Measurements from ENCODE around the gene HOXA13.

The HOXA13 gene

DNA sequence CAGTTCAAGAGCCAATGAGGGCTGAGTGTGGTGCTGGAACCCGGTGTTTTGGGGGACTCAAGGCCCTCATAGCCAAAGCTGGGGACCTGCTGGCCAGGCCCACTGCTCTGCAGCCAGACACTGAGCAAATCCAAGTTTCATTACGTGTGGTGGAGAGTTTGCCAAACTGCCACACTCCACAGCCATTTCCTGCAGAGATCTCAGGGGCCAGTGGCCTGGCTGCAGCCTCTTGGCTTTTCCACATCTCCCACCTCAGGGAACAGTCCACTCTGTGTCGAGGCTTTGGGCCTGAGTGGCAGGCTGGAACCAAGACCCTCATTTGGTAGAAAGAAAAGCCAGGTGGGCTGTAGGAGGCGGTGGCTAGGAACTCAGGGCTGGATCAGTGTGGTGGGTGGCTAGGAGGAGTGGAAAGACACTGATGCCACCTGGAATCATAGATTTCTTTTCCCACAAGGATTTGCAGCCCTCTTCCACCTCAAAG, 18.1 kb downstream of the HOXA13 start:
- DNase-seq (ENCODE audit: low read depth), result no peak

- no peak for DNase-seq (ENCODE audit: low read depth)
These were observed 19.2 kb downstream of the HOXA13 start for GRCh38 chr7:27180431-27181420.

DNA sequence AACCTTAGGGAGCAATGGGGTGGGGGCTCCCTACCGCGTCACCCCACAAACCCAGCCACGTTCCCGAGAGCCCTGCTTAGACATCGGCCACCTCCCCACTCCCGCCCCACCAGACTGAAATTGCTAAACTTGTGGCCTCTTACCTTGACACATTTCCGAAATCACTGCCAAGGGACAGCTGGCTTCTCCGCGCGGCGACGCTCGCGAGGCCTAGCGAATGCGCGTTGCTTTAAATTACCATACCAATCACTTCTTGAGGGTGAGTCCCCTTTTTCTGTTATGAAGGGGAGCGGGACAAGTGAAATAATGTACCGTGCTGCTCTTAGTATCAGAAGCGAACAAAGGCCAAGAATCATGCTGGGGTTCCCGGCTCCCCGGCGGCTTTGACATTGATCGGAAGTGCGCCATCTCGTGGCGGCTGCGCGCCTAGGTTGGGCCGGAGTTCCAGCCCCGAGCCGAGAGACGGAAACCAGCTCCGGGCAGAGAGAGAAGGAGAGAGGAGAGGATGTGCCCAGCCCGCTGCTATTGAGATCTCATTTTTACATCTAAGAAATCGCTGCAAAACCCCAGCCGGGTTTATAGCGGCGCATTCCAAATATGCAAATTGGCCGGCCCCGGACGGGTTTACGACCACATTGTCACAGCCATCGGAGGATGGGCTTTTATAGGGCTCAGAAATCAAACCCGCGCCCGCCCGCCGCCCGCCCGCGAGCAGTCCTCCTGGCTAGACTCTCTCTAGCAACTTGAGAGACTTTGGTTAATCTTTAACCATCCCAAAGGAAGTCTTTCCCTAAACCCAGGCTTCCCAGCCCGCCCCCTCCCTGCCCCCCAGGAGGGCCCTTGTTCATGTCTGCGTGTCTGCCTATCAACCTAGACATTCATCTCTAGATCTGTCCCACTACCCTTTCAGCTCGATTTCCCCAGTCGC, 20.1 kb downstream of the HOXA13 start:
- no peak for DNase-seq (ENCODE audit: low read depth)

- no peak for DNase-seq (ENCODE audit: low read depth)
These were observed 20.9 kb downstream of the HOXA13 start for GRCh38 chr7:27179030-27179429.

DNA sequence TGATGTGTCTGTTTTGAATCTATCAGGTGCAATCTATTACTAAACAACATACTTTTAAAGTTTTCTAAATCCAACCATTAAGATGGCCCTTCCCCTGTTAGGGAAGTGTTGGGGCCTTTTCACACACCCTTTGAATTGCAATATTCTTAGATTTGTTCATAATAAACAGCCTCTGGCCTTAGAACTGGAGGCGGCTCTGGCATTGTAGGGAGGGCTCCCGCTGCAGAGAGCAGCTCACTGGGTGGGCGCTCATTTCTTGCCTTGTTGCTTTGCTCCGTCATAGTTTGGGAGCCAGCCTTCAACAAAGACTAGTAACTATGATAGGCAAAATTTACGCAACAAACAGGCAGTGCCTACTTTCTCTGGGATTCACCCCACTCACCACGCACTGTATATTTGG, 21.5 kb downstream of the HOXA13 start:
- DNase-seq (ENCODE audit: low read depth), result no peak

DNA sequence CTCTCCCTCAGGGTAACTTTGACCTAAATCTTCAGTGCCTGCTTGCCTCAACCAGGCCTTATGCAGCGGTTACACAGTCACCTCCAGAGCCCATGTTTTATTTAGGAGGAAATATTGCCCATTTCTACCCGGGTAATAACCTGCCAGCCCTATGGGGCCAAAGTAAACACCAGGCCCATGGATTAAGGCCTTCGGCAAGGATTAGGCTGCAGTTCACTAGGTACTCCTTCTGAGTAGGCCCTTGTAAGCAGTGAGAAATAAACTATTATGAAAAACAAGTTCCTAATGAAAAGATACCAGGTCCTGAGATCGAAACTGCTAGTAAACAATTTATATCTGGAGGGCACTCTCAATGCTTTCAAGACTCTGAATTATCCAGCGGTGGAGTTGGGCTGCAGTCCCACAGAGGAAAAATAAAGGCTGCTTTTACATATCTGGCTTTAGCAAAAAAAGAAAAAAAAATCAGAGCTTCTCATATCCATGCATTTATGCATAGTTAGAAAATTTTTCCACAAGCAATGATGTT, 22.0 kb downstream of the HOXA13 start:
- DNase-seq (ENCODE audit: low read depth), result no peak

DNA sequence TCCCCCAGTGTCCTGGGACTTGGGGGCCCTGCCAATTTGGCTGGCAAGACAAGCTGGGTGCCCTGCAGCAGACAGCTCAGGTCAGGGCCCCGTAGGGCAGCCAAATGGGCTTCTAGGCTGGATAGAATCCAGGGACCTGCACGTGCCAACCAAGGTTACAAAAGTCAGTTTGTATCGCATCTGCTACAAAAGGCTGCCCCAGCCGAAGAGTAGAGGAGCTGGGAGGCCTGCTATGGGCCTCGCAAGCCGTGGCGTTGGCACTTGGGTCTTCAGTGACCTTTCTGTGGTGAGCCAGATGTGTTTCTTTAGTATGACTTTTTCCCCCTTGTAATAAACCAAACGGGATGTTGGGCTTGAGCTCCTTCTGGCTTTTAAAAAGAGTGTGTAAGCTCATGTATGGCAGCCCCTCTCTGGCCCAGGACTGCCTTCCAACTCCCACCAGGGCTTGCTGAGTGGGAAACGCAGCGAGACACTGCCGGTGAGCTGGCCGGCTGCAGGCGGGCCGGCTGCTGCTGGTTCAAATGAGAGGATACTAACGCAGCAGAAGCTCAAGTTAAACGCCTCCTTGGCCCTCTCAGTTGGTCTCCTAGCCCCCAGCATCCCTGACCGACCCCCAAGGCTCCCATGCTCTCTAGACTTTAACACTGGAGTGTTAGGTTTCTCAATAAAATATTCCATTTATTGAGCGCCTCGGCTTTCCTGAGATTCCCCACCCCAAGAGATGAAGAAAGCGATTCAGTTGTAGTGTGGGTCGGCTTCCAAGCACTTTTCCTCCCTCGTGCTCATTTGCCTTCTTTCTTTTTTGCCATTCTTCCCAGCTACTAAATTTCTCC, 22.7 kb downstream of the HOXA13 start:
- DNase-seq (ENCODE audit: low read depth), result no peak

- no peak for DNase-seq (ENCODE audit: low read depth)
These were observed 23.4 kb downstream of the HOXA13 start for GRCh38 chr7:27176524-27176845.

DNA sequence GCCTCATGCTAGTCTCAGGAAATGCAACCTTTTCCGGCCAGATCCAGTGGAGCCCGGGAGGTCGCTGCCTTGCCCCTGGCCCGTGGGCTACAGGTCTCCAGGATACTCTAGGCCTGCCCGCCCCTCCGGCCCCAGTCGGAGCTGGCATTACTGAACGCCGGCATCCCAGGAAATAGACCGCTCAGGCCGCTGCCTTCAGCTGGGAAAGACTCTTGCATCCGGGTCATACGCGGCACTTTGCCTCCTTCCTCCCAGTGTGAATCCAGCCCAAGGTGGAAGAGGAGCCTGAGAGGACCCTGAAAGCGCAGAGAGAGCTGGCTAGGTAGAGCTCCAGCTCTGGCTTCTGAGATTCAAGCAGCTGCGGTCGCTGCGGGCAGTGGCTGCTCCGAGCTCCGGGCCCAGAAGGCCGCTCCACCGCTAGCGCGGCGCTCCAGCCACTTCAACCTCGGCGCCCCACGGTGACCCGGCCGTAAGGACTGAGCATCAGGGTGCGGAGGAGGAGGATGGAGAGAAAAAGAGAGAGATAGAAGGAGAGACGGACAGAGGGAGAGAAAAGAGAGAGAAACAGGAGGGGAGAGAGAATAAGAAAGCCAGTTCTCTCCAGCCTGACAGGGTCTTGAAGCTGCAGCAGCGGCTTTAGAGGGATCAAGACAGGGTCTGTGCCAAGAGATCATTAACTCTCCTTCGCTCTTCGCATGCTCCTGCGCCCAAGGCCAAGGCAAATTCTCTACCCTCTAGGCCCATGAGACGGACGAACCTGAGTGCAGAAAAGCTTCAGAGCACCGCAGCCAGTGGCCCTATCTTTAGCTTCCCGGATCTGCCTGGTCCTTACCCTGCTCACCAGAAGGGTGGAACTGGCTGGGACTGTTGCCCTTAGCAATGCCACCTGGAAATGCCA, 24.0 kb downstream of the HOXA13 start:
- no peak for DNase-seq (ENCODE audit: low read depth)

- no peak for DNase-seq (ENCODE audit: low read depth)
These were observed 24.8 kb downstream of the HOXA13 start for GRCh38 chr7:27174874-27175625.

DNA sequence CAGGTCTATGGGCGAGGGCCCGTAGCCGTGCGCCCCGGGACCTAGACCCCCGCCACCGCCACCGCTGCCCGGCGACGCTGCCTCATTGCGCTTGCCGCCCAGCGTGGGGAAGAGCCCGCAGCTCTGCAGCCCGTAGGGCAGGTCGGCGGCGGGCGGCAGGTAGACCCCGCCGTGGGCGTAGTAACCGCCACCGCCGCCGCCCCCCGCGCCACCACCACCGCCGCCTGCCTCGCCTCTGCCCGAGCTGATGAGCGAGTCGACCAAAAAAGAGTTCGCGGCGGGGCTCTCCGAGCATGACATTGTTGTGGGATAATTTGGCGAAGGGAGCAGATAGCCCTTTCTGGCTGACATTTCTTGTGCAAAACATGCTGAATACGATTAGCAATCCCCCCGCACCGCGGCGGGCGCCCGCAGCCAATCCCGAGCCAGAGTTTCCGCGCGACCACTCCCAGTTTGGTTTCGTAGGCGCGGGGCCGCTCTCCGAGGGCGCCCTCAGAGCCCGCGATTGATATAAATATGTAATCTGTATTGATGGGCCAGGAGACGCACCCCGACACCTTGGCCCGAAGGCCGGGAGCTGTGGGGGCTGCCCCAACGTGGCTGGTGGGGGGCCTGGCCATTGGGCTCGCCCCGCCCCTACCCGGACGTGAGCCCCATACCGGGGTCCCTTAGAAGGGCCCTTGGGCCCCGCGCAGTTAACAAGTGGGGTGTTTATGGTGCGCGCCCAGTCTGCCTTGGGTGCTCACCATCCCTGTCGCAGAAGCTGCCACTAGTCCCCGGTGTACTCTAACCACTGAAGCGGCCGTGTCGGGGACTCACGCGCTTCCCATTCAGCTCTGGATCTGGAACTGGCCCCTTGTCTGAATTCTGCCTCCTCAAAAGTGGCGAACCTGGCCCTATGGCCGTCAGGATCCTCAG, 25.7 kb downstream of the HOXA13 start, which contains the start of gene HOXA10:
TSS of gene HOXA10 (minus strand) at position 365 of the 918 bp plus-strand sequence. CDS start at position 351, 14 bp downstream.
- DNase-seq (ENCODE audit: low read depth), result no peak

GRCh38 chr7:27173511-27173955, 26.4 kb downstream of the HOXA13 start:
- no peak for DNase-seq (ENCODE audit: low read depth)

GRCh38 chr7:27172823-27173510, 26.9 kb downstream of the HOXA13 start:
- DNase-seq (ENCODE audit: low read depth), result no peak

DNA sequence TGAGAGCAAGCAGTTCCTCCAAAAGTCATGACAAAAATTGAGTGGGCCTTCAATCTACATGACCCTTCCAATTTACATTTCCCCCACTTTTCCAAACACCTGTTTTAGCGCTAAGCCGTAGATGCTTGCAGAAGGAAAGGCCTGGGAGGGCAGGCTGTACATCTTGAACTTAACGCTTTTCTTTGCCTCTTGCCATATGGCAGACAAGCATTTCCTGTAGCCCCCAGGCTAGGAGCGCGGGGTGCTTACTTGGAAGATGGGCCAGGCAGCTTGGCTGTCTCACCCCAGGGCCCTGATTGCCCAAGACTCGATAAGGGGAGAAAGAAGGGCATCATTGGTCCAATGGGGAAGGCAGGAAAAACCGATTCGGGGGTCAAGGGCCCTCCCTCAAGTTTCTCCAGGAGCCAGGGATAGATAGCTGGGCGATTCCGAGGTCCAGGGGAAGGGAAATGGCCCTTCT, 27.5 kb downstream of the HOXA13 start:
- DNase-seq (ENCODE audit: low read depth), result no peak

DNA sequence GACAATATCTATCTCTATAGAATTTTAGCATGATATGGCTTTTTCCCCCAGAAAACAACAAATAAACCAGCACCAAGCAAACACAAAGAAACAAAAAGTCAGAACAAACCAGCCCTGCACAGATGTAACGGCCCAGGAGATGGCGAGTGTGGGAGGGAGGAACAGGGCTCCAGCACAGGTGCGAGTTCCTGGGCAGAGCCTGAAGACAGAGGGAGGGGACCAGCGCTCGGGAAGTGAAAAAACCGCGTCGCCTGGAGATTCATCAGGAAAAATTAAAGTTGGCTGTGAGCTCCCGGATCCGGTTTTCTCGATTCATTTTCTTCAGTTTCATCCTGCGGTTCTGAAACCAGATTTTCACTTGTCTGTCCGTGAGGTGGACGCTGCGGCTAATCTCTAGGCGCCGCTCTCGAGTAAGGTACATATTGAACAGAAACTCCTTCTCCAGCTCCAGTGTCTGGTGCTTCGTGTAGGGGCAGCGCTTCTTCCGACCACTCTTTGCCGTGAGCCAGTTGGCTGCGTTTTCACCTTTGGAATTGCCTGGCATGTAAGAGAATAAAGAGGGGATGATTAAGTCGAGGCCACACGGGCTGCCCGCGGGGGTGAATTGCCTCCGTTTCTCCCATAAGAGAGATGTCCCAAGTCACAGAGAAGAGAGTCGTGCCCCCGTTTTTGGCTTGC, 28.1 kb downstream of the HOXA13 start:
- no peak for DNase-seq (ENCODE audit: low read depth)

- DNase-seq (ENCODE audit: low read depth), result no peak
These were observed 28.6 kb downstream of the HOXA13 start for GRCh38 chr7:27171325-27171636.
